Measurements from ENCODE around the gene CCDC141.

DNA sequence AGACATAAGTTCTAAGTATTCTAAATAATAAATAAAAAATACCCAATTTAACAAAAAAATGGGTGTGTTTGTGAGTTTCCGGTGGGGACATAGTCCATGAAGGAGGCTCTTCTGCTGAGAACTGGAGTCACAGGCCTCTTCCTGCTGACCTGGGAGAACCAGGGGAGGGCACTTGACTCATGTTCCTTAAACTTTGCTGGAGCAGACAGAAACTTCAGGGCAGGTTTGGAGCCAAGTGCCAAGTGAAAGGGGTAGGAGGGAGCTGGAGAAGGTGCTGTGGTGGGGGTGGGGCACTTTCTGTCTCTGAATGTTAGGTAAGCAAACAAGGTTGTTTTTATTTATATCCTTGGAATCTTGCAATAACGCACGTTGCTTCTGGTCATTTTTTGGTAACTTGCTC, 163.9 kb downstream of the CCDC141 start:
- TF ChIP-seq, protein P1, sequence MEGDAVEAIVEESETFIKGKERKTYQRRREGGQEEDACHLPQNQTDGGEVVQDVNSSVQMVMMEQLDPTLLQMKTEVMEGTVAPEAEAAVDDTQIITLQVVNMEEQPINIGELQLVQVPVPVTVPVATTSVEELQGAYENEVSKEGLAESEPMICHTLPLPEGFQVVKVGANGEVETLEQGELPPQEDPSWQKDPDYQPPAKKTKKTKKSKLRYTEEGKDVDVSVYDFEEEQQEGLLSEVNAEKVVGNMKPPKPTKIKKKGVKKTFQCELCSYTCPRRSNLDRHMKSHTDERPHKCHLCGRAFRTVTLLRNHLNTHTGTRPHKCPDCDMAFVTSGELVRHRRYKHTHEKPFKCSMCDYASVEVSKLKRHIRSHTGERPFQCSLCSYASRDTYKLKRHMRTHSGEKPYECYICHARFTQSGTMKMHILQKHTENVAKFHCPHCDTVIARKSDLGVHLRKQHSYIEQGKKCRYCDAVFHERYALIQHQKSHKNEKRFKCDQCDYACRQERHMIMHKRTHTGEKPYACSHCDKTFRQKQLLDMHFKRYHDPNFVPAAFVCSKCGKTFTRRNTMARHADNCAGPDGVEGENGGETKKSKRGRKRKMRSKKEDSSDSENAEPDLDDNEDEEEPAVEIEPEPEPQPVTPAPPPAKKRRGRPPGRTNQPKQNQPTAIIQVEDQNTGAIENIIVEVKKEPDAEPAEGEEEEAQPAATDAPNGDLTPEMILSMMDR (IDR thresholded peaks at IDR 0.05; ENCODE audit: low read depth, low read length) = no peak
- TF ChIP-seq, protein P2, sequence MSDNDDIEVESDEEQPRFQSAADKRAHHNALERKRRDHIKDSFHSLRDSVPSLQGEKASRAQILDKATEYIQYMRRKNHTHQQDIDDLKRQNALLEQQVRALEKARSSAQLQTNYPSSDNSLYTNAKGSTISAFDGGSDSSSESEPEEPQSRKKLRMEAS (IDR thresholded peaks at IDR 0.05; ENCODE audit: low read depth, low read length) = no peak
